ENCODE data around the gene KCNJ5. TPM values are rescaled to one million over a fixed set of nuclear protein-coding genes. Genes with fewer than 3 reads are reported as not detected.
"Not testable (repeated sequence)": the region's sequence is repeated elsewhere in the genome, so short reads cannot be mapped to it uniquely, and the experiment has no call there.

KCNJ5 gene
- total RNA-seq, 3 donors from 2014 or later, result not detected

DNA sequence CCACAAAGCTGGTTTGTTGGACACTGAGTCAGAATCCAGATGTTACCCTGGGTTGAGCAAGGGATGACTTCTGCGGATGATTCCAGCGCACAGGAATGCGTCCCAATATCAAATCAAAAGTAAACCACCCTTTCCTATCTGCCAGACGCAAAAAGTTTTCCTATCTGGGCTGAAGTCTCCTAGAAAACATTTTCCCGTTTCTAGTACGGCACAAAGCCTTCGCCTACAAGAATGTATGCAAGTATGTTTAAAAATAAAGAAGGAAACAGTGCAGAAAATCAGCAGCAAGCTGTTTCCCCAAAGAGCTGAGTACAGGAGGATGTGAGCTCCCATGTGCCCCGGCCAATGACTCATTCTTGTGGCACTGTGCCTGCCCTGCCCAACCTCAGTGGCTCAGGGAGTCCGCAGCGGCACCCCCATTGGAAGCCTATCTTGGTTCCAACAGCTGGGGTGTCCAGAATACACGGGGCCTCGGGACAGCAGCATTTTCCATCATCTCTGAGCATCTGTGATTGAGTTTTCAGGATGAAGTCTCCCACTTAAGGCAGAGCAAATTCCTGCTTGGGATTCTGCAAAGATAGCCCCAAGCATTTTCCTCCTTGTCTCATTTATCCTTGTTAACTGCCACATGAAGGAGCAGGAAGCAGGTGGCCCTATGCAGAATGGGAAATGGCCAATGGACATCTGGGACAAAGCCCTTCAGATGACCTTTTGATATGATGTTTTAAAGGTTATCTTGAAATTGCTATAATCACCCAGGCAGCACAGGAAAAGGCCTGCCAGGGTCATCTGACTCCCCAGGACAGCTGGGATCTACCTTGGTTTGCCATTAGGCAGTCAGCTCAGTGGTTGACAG is 17.5 kb downstream of the KCNJ5 start:
- Mint-ChIP-seq H3K9me3 (no peaks in the 10 kb centered on the region), H3K36me3 (ENCODE audit: insufficient read depth) (no peaks in the 10 kb centered on the region), H3K4me1 (ENCODE audit: low read depth) (peaks cover 11% of the 10 kb centered on the region), H3K4me3 (no peak overlapping the region), H3K27me3 (ENCODE audit: low read depth) (peaks cover 36% of the 10 kb centered on the region)
- ATAC-seq (no peak), DNase-seq (no peak)

DNA sequence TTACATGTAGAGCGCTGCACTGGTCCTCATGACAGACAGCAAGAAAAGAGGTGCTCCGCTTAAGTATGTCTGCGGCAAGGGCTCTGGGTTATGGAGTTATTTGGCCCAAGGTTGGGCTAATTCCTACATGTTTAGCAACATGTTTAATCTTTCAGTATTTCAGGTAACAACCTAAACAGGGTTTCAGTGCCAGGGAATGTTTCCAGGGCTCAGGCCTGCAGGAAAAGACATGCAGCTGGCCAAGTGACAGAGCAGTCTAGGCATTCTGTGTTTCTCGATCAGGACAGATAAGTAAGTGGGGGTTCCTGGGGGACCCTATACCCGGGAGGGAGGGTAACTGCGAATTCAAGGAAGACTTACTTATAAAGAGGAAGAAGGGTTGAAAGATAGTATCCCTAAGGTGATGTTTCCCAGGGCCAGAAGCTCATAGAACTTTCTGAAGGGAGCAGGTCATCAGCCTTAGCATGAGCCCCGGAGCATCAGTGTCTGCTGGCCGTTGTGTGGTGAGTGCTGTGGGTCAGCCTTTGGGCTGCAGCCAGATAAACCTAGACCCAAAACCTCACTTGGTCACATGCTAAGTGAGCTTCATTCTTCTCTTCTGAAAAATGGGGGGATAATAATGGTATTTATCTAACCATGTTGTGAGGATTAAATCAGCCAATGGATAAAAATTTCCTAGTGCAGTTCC is 18.4 kb downstream of the KCNJ5 start:
- Mint-ChIP-seq H3K27me3 (ENCODE audit: low read depth) (peaks cover 38% of the 10 kb centered on the region), H3K9me3 (no peaks in the 10 kb centered on the region), H3K4me1 (ENCODE audit: low read depth) (peaks cover 11% of the 10 kb centered on the region), H3K4me3 (no peak overlapping the region), H3K36me3 (ENCODE audit: insufficient read depth) (no peaks in the 10 kb centered on the region)
- ATAC-seq (no peak), DNase-seq (no peak)

DNA sequence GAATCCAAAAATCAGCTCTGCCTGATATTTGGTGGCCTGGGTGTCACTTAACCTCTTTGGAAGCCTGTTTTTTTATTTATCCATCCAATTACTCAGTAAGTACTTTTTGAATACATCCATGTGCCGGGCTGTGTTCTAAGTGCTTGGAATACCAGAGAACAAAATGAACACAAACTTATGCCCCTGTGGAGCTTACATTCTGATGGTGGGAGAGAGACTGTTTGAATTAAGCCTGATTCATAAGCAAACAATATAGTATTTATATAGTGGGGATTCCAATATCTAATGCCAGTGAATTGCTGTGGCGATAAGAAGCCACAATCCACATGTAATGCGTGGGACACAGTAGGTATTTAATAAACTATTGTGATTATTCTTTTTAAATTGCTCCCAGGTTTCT is 19.4 kb downstream of the KCNJ5 start:
- peaks cover 11% of the 10 kb centered on the region for H3K4me1 Mint-ChIP-seq (ENCODE audit: low read depth)
- no peaks in the 10 kb centered on the region for H3K36me3 Mint-ChIP-seq (ENCODE audit: insufficient read depth)
- DNase-seq (no peak), ATAC-seq (no peak)
- H3K9me3 Mint-ChIP-seq, result no peaks in the 10 kb centered on the region
- H3K4me3 Mint-ChIP-seq, result no peak overlapping the region
- H3K27me3 Mint-ChIP-seq (ENCODE audit: low read depth), result peaks cover 43% of the 10 kb centered on the region

DNA sequence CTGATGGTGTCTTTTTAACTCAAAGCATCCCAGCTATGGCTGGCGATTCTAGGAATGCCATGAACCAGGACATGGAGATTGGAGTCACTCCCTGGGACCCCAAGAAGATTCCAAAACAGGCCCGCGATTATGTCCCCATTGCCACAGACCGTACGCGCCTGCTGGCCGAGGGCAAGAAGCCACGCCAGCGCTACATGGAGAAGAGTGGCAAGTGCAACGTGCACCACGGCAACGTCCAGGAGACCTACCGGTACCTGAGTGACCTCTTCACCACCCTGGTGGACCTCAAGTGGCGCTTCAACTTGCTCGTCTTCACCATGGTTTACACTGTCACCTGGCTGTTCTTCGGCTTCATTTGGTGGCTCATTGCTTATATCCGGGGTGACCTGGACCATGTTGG is 20.1 kb downstream of the KCNJ5 start:
- H3K4me3 Mint-ChIP-seq, result no peak overlapping the region
- ATAC-seq (no peak), DNase-seq (no peak)
- peaks cover 49% of the 10 kb centered on the region for H3K27me3 Mint-ChIP-seq (ENCODE audit: low read depth)
- peaks cover 6% of the 10 kb centered on the region for H3K4me1 Mint-ChIP-seq (ENCODE audit: low read depth)
- H3K36me3 Mint-ChIP-seq (ENCODE audit: insufficient read depth), result peaks cover 3% of the 10 kb centered on the region
- no peaks in the 10 kb centered on the region for H3K9me3 Mint-ChIP-seq

DNA sequence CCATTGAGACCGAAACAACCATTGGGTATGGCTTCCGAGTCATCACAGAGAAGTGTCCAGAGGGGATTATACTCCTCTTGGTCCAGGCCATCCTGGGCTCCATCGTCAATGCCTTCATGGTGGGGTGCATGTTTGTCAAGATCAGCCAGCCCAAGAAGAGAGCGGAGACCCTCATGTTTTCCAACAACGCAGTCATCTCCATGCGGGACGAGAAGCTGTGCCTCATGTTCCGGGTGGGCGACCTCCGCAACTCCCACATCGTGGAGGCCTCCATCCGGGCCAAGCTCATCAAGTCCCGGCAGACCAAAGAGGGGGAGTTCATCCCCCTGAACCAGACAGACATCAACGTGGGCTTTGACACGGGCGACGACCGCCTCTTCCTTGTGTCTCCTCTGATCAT is 20.5 kb downstream of the KCNJ5 start:
- H3K36me3 Mint-ChIP-seq (ENCODE audit: insufficient read depth), result peaks cover 3% of the 10 kb centered on the region
- peaks cover 5% of the 10 kb centered on the region for H3K4me1 Mint-ChIP-seq (ENCODE audit: low read depth)
- ATAC-seq (no peak), DNase-seq (no peak)
- H3K4me3 Mint-ChIP-seq, result no peak overlapping the region
- H3K9me3 Mint-ChIP-seq, result no peaks in the 10 kb centered on the region
- H3K27me3 Mint-ChIP-seq (ENCODE audit: low read depth), result peaks cover 52% of the 10 kb centered on the region

DNA sequence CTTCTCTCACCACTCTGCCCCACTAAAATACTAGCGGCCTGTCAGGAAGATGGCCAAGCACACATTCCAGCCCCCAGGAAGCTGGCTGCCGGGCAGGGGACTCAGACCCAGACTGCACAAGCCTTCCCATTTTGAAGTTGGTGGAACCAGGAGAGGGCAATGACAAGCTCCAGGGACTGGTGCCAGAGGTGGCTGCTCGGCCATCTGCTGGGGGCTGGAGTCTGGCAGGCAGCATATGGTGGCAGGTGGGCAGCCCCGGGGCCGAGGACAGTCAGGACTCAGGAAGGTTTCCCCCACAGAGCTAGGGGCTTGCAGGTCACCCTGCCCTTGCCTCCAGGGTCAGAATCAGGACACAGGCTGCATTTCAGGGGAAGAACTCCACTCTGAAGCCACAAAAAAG is 22.6 kb downstream of the KCNJ5 start:
- ATAC-seq (no peak), DNase-seq (no peak)
- peaks cover 3% of the 10 kb centered on the region for H3K36me3 Mint-ChIP-seq (ENCODE audit: insufficient read depth)
- no peaks in the 10 kb centered on the region for H3K9me3 Mint-ChIP-seq
- H3K27me3 Mint-ChIP-seq (ENCODE audit: low read depth), result peaks cover 46% of the 10 kb centered on the region
- no peaks in the 10 kb centered on the region for H3K4me1 Mint-ChIP-seq (ENCODE audit: low read depth)
- H3K4me3 Mint-ChIP-seq, result no peak overlapping the region

DNA sequence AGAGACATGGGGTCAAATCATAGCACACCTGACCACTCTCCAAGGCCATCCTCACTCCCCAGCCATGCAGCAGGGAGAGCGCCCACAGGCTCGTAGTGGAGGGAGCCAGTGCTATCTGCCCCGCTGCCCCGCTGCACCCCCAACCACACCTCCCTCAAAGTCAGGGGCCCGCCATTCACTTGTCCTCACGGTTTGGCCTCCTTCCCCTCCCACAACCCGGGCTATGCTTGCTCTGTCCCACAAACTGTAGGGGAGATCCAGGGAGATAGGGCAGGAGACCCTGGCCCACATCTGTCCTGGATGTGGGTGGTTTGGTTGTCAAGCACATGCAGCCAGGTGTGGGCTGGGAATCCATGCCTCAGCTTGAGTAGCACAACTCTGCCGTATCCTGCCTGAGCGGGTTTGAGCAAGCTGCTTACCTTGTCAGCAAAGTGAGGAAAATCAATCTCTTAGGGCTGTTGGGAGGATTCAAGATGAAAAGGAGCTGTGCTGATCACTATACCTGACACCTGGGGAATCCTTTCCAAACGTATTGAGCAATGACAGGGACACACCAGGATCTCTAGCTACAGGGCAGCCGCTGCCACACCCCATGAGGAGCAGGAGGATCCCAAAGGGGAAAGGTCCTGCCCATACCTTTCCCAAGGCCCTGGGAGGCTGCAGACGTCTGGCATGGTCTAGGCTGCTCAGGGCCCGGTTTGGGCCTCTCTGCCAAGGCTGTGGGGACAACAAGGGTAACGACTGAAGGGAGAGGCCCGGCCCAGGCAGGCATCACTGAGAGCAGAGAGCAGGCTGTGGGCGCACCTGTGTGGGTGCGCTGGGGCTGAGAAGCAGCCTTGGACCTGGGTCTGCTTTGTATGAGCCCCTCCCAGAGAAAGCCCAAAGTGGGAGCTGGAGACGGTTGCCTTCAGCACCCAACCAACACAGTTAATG is 23.3 kb downstream of the KCNJ5 start:
- Mint-ChIP-seq H3K27me3 (ENCODE audit: low read depth) (peaks cover 44% of the 10 kb centered on the region), H3K9me3 (no peaks in the 10 kb centered on the region), H3K36me3 (ENCODE audit: insufficient read depth) (peaks cover 3% of the 10 kb centered on the region), H3K4me1 (ENCODE audit: low read depth) (peaks cover 2% of the 10 kb centered on the region), H3K4me3 (no peak overlapping the region)
- no peak for DNase-seq
- no peak for ATAC-seq

DNA sequence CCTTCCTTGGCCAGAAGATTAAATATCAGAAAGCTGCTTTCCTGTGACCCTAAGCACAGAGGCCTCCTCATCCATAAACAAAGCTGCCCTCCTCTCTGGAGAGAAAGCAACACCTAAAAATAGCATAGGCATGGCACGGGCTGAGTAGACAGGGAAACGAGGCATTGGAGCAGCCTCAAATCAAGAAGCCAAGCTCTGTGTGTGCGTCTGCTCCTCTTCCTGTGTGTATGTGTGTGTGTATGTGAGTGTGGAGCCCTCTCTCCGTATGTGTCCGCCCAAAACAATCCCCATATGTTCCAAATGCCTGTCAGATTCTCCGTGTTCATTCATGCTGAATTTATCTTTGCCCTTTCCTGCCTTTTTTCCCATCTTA is 24.0 kb downstream of the KCNJ5 start:
- DNase-seq (no peak), ATAC-seq (no peak)
- Mint-ChIP-seq H3K27me3 (ENCODE audit: low read depth) (peaks cover 38% of the 10 kb centered on the region), H3K36me3 (ENCODE audit: insufficient read depth) (peaks cover 3% of the 10 kb centered on the region), H3K4me3 (no peak overlapping the region), H3K4me1 (ENCODE audit: low read depth) (peaks cover 2% of the 10 kb centered on the region), H3K9me3 (no peaks in the 10 kb centered on the region)

DNA sequence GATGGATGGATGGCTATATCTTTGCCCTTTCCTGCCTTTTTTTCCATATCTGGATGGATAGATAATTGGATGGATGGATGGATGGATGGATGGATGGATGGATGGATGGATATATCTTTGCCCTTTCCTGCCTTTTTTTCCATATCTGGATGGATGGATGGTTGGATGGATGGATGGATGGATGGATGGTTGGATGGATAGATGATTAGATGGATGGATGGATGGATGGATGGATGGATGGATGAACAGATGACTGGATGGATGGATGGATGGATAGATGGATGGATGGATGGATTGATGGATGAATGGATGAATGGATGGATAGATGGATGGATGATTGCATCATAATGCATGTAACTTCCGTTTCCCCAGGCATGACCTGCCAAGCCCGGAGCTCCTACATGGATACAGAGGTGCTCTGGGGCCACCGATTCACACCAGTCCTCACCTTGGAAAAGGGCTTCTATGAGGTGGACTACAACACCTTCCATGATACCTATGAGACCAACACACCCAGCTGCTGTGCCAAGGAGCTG is 24.9 kb downstream of the KCNJ5 start:
- Mint-ChIP-seq H3K27me3 (ENCODE audit: low read depth) (peaks cover 31% of the 10 kb centered on the region), H3K9me3 (no peaks in the 10 kb centered on the region), H3K4me3 (no peak overlapping the region), H3K4me1 (ENCODE audit: low read depth) (peaks cover 2% of the 10 kb centered on the region), H3K36me3 (ENCODE audit: insufficient read depth) (peaks cover 3% of the 10 kb centered on the region)
- ATAC-seq, result no peak
- no peak for DNase-seq

DNA sequence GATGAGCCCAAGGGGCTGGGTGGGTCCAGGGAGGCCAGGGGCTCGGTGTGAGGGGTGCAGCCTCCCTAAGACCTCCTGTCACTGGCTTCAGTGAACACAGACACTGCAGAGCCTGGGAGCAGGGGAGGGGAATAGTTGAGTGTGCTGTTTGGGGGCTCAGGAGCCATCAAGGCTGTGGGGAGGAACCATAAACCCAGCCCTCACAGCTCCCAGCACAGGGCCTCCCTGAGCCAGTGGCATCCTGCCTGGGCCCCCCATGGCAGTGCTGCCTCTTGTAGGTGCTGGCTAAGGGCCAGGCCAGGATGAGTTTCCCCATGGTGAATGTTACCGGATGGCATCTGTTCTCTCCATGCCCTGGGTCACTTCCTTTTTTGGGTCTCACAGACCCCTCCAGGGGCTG is 25.5 kb downstream of the KCNJ5 start:
- Mint-ChIP-seq H3K4me3 (no peak overlapping the region), H3K4me1 (ENCODE audit: low read depth) (peaks cover 2% of the 10 kb centered on the region), H3K9me3 (no peaks in the 10 kb centered on the region), H3K27me3 (ENCODE audit: low read depth) (peaks cover 32% of the 10 kb centered on the region), H3K36me3 (ENCODE audit: insufficient read depth) (peaks cover 3% of the 10 kb centered on the region)
- ATAC-seq (no peak), DNase-seq (no peak)

DNA sequence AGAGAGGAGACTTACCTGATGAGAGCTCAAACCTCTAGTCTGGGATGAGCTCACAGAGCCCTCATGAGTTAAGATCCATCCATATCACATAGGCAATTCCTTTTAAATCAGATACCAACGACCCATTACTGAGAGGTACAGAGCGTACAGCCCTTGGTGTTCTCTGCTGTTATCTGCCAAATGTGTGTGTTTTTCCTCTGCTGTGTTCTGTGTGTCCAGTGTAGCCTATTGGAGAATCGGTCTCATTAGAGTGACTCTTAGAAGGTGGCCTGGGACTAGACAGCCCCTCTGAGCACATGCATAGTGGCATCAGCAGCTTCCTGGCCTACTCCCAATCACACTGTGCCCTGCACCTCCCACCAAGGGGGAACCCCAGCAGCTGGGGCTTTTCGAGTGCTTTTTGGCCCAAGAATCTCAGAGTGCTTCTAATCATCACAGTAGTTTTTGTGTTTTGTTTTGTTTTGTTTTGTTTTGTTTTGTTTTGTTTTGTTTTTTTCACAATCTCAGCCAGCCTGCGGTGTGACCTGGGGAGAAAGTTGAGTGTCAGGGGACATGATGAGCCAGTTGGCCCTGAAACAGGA is 26.1 kb downstream of the KCNJ5 start:
- Mint-ChIP-seq H3K36me3 (ENCODE audit: insufficient read depth) (peaks cover 3% of the 10 kb centered on the region), H3K9me3 (no peaks in the 10 kb centered on the region), H3K4me3 (no peak overlapping the region), H3K4me1 (ENCODE audit: low read depth) (peaks cover 2% of the 10 kb centered on the region), H3K27me3 (ENCODE audit: low read depth) (peaks cover 29% of the 10 kb centered on the region)
- ATAC-seq (no peak), DNase-seq (no peak)

DNA sequence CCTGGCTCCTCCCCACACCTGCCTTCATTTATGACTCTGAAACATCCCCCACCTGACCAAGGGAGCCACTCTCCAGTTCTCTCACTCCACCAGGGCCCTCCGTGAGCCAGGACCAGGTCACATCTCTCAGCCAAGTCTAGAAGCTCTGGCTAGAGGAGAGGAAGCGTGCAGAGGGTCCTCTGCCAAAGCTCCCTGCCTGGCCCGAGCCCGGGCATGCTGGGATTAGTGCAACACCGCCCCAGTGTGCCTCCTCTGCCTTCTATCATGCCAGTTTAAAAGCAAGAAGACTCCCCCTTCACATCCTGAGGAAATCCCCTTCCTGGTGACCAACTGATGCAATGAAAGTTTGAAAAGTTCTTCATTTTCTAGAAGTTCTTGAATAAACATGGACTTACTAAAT is 28.1 kb downstream of the KCNJ5 start:
- Mint-ChIP-seq H3K4me3 (no peak overlapping the region), H3K36me3 (ENCODE audit: insufficient read depth) (peaks cover 3% of the 10 kb centered on the region), H3K9me3 (no peaks in the 10 kb centered on the region), H3K27me3 (ENCODE audit: low read depth) (peaks cover 20% of the 10 kb centered on the region), H3K4me1 (ENCODE audit: low read depth) (peaks cover 2% of the 10 kb centered on the region)
- ATAC-seq, result no peak
- no peak for DNase-seq

DNA sequence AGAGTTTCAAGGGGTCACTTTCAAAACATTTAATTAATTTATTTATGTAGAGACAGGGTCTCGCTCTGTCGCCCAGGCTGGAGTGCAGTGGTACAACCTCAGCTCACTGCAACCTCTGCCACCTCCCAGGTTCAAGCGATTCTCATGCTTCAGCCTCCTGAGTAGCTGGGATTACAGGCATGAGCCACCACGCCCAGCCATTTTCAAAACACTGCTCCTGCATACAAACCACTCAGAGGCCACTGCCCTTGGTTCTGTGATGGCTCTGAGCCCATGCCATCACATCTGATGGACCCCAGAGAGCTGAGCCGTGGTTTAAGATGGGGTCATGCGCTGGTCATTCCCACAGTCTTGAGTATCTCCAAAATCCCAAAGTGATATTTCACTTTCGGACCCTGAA is 28.5 kb downstream of the KCNJ5 start:
- not testable (repeated sequence) for H3K9me3 Mint-ChIP-seq; DNase-seq; ATAC-seq; H3K4me3 Mint-ChIP-seq; H3K36me3 Mint-ChIP-seq (ENCODE audit: insufficient read depth); H3K4me1 Mint-ChIP-seq (ENCODE audit: low read depth)
- H3K27me3 Mint-ChIP-seq (ENCODE audit: low read depth), result peaks cover 18% of the 10 kb centered on the region

DNA sequence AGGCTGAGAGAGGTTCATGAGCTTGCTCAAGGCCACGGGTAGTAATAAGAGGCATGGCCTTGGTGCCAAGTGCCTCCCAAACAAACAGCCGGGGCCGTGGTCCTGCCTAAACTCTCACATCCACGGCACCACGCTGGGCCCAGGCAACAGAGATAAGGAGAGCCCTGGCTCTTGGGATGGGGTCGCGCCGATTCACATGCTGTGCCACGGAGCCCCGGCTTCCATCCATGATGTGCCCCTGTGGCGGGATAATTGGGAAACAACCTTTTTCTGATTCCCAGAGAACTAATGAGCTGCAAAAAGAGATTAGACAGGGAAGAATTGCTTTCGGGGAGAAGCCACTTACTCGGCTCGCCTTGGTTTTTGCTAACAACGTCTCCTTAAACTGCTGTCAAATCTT is 29.5 kb downstream of the KCNJ5 start:
- ATAC-seq (no peak), DNase-seq (no peak)
- Mint-ChIP-seq H3K4me1 (ENCODE audit: low read depth) (peaks cover 2% of the 10 kb centered on the region), H3K27me3 (ENCODE audit: low read depth) (peaks cover 13% of the 10 kb centered on the region), H3K36me3 (ENCODE audit: insufficient read depth) (peaks cover 2% of the 10 kb centered on the region), H3K9me3 (no peaks in the 10 kb centered on the region), H3K4me3 (no peak overlapping the region)

Measured in activated T-cell treated with anti-CD3 and anti-CD28 coated beads, Interleukin-2, amount 50 U/mL, for 4 hours (primary cell).